ENCODE measurements around the gene EBP. TPM values are rescaled to one million over a fixed set of nuclear protein-coding genes. Genes with fewer than 3 reads are reported as not detected.
A peak's percentile ranks its signal among the peaks of the same experiment; 100 is the strongest.

EBP gene
- total and polyA plus RNA-seq, 9 of the 15 experiments (the other 6 are each of a cell fraction or from before 2014, with no cell fraction given), result 228 to 987 (median 274) TPM

GRCh38 chrX:48493890-48494364 lies 27.7 kb upstream of the EBP start:
- FAIRE-seq (peak; percentile 90), DNase-seq (ENCODE audit: extremely low read depth in 1 of 4, low spot score in 3 of 4) (peak; percentile 36 to 74 (median 41)), ATAC-seq (peak; percentile 82)
- H3K9ac ChIP-seq (ENCODE audit: insufficient read depth in 1 of 2, low read depth in 2 of 2, low read length in 2 of 2), result no peak overlapping the region
- H3K27ac ChIP-seq (ENCODE audit: extremely low read depth, low read depth, low read length), result no peak overlapping the region
- no peak overlapping the region for H3K4me2 ChIP-seq (ENCODE audit: insufficient read depth, low read length)
- H2AFZ ChIP-seq (ENCODE audit: low read depth, low read length), result no peak overlapping the region
- no peaks in the 10 kb centered on the region for H3K27me3 ChIP-seq (ENCODE audit: control insufficient read depth in 2 of 2, insufficient read depth in 2 of 2, low read length in 2 of 2)
- 31% methylated on average over 10 of the region's 10 CpGs for WGBS (ENCODE audit: insufficient coverage, low coverage, missing lambda C conversion rate)
- BruUV-seq (replicated peaks), result no TSS peak
- H3K36me3 ChIP-seq (ENCODE audit: control insufficient read depth, insufficient read depth, low read length), result no peaks in the 10 kb centered on the region
- H3K79me2 ChIP-seq (ENCODE audit: control insufficient read depth, insufficient read depth, low read length), result no peaks in the 10 kb centered on the region
- no peaks in the 10 kb centered on the region for H3K9me1 ChIP-seq (ENCODE audit: control insufficient read depth, insufficient read depth, low read length)
- H3K4me3 ChIP-seq, result no peak overlapping the region
- CTCF ChIA-PET (ENCODE audit: low intra/inter-chr PET ratio), result interaction anchor here (0.6 to 1.2 kb wide), 2 partner anchors 394 to 997 kb away, joined by 3 read pairs; no protein-coding TSS in a partner anchor
- H3K9me3 ChIP-seq (replicated peaks; ENCODE audit: control insufficient read depth, insufficient read depth, low read depth, low read length), result no peaks in the 10 kb centered on the region
- POLR2A ChIA-PET, result interaction anchor here (0.5 to 1.0 kb wide), 2 partner anchors 9 to 26 kb away, joined by 3 to 4 read pairs; no protein-coding TSS in a partner anchor
- in situ Hi-C loops (cut with MboI) (loop anchor here (5.0 to 25.0 kb wide), 2 partner anchors 412 to 632 kb away; no protein-coding TSS in a partner anchor), intact Hi-C loops (cut with micrococcal nuclease) (loop anchor here (1.0 to 10.0 kb wide), 2 partner anchors 411 to 659 kb away; partner anchors contain the start of gene ZNF81)
- peaks cover 10 to 16% of the 10 kb centered on the region in 2 experiments; a peak in 4 of 5 replicates for H3K4me1 ChIP-seq (replicated peaks in 1 of 2; ENCODE audit: control insufficient read depth in 2 of 2, insufficient read depth in 2 of 2, low read length in 2 of 2)
- no peaks in the 10 kb centered on the region for H4K20me1 ChIP-seq (replicated peaks; ENCODE audit: control insufficient read depth, insufficient read depth, low read length)
- TF ChIP-seq REST (IDR thresholded peaks at IDR 0.05; ENCODE audit: borderline replicate concordance), result peak; percentile 67
- no peak for TF ChIP-seq REST (CRISPR knock-in tag; IDR thresholded peaks at IDR 0.05; ENCODE audit: low read depth)
- no peak for TF ChIP-seq SAFB2 (IDR thresholded peaks at IDR 0.05; ENCODE audit: borderline replicate concordance, low read depth, low read length, severe bottlenecking)
- no peak for TF ChIP-seq ZC3H11A (IDR thresholded peaks at IDR 0.05; ENCODE audit: low read depth, low read length)
- no peak for TF ChIP-seq MYNN (IDR thresholded peaks at IDR 0.05)
- no peak for TF ChIP-seq MYNN (CRISPR knock-in tag; IDR thresholded peaks at IDR 0.05)
- peak; percentile 66 to 71 for TF ChIP-seq NRF1 (conservative IDR thresholded peaks at IDR 0.05 in 1 of 2, IDR thresholded peaks at IDR 0.05 in 1 of 2)
- TF ChIP-seq RAD21 (CRISPR knock-in tag; conservative IDR thresholded peaks at IDR 0.05 in 1 of 2, IDR thresholded peaks at IDR 0.05 in 1 of 2), result peak; percentile 51 to 77
- TF ChIP-seq DEAF1 (CRISPR knock-in tag; IDR thresholded peaks at IDR 0.05), result peak; percentile 42; the same call in 1 of the 2 replicates
- TF ChIP-seq CTCF (IDR thresholded peaks at IDR 0.05 in 2 of 3, conservative IDR thresholded peaks at IDR 0.05 in 1 of 3; ENCODE audit: insufficient read depth in 2 of 3, low read depth in 1 of 3, low read length in 3 of 3), result peak; percentile 65 to 77 (median 67)
